Spleen (tissue), 7 donors: Measurements from ENCODE around the gene RSPRY1.

Experiments
- CTCF ChIP-seq, 11 experiments: fragments of 200-600 bp in 7 of 11; fragments of 450-650 bp in 4 of 11; sonication (generic) in 4 of 11; IDR thresholded peaks in 8 of 11; conservative IDR thresholded peaks in 3 of 11; 1 replicate in 7 of 11; 2 replicates in 4 of 11; pipeline versions ENCODE4 v1.4.0 to v1.8.0; 2016 to 2021; ENCODE audit warnings: antibody characterized with exemption in 11 of 11, inconsistent platforms in 4 of 11, mild to moderate bottlenecking in 1 of 11
- POLR2AphosphoS5 ChIP-seq, 3 donors: sonication (generic); formaldehyde crosslinking; IDR thresholded peaks; one replicate each; pipeline ENCODE4 v1.5.1; 2017; ENCODE audit warnings: antibody characterized with exemption in 3 of 3
- donor health status: DM: no; HTN: no; CAD: no; lungs with moderate emphysema.
- donor health status: DM: no; HTN: no; CAD: no.
- donor health status: DM: no; HTN: no; CAD: no.

GRCh38 chr16:57203451-57203850 lies 17.3 kb downstream of the RSPRY1 start:
- TF ChIP-seq CTCF (IDR thresholded peaks at IDR 0.05 in 8 of 11, conservative IDR thresholded peaks at IDR 0.05 in 3 of 11) (no peak), POLR2AphosphoS5 (IDR thresholded peaks at IDR 0.05) (no peak)
